NCI-H2196 (cell line): ENCODE results near the gene USP40.
A peak's percentile ranks its signal among the peaks of the same experiment; 100 is the strongest.

ENCODE experiments used
- DNase-seq: peaks from one replicate; lab custom pipeline; 2025; ENCODE audit not compliant: unreplicated experiment; lab: John Stamatoyannopoulos, UW

Gene USP40

GRCh38 chr2:233448220-233448559 lies 118.4 kb downstream of the USP40 start:
- DNase-seq = no peak

GRCh38 chr2:233447506-233448219 lies 118.9 kb downstream of the USP40 start:
- DNase-seq = no peak

- DNase-seq = no peak
Observed at GRCh38 chr2:233446606-233447305, 119.8 kb downstream of the USP40 start.

GRCh38 chr2:233446121-233446520 lies 120.5 kb downstream of the USP40 start:
- DNase-seq = no peak

- DNase-seq = no peak
Observed at GRCh38 chr2:233445152-233445830, 121.3 kb downstream of the USP40 start.

GRCh38 chr2:233444501-233444900 lies 122.1 kb downstream of the USP40 start:
- no peak for DNase-seq

GRCh38 chr2:233443511-233444183 lies 122.9 kb downstream of the USP40 start:
- DNase-seq = peak; percentile 81

- no peak for DNase-seq
Observed at GRCh38 chr2:233442028-233442310, 124.6 kb downstream of the USP40 start.

GRCh38 chr2:233441161-233442027 lies 125.2 kb downstream of the USP40 start:
- no peak for DNase-seq

- no peak for DNase-seq
Observed at GRCh38 chr2:233440714-233441113, 125.9 kb downstream of the USP40 start.

GRCh38 chr2:233440314-233440713 lies 126.3 kb downstream of the USP40 start:
- DNase-seq = no peak

- no peak for DNase-seq
Observed at GRCh38 chr2:233439191-233439590, 127.4 kb downstream of the USP40 start.

- no peak for DNase-seq
Observed at GRCh38 chr2:233438573-233439147, 127.9 kb downstream of the USP40 start.

- DNase-seq = no peak
Observed at GRCh38 chr2:233437439-233437955, 129.1 kb downstream of the USP40 start.

- DNase-seq = no peak
Observed at GRCh38 chr2:233436691-233437438, 129.7 kb downstream of the USP40 start.

GRCh38 chr2:233436191-233436581 lies 130.4 kb downstream of the USP40 start:
- no peak for DNase-seq

- no peak for DNase-seq
Observed at GRCh38 chr2:233435436-233436190, 131.0 kb downstream of the USP40 start.

- no peak for DNase-seq
Observed at GRCh38 chr2:233434666-233435330, 131.8 kb downstream of the USP40 start.
